HL-60/S4 treated with retinoic acid at 250 ng/mL for 4 days and 3 days (cell line): ENCODE measurements around the gene ASB16.

ENCODE experiments used
- in situ Hi-C: fragments of 300-500 bp; cut with MboI; formaldehyde crosslinking; loops from 2 replicates; pipeline ENCODE4 v1.7.0; 2022; ENCODE audit warnings: low sequenced_read_pairs

Gene ASB16

DNA sequence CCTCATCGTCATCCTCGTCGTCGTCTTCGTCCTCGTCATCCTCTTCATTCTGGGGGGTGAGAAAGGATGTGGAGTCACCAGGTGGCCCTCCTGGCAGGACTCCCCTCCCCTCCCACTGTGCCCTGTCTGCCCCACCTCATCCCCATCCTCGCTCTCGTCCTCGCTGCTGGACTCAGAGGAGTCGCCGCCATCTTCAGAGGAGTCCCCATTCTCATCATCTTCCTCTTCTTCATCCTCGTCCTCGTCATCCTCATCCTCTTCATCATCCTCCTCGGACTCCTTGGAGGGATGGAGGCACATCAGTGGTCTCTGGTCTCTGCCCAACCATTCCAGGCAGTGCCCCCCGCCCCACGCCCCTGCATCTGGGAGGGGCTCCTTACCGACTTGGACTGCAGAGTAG lies 36.8 kb downstream of the ASB16 start:
- in situ Hi-C loops = loop anchor here (25.0 kb wide), 1 partner anchor 305 kb away; the partner anchor contains the start of gene GPATCH8

DNA sequence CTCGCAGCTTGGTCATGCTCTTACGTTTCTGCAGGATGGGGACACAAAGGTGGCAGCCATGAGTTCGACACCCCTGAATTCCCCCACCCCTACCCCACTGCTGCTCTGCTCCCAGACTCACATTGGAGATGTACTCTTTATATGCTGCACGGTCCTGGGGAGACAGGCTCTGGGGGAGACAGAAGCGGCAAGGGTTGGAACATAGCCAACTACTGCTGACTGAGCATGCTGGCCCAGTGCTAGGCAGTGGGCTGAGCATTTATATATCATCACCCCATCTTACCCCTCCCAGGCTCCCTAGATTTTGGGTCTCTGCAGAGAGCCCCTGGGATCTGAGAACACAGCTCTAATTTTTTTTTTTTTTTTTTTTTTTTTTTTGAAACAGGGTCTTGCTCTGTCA lies 37.2 kb downstream of the ASB16 start:
- in situ Hi-C loops = loop anchor here (25.0 kb wide), 1 partner anchor 305 kb away; the partner anchor contains the start of gene GPATCH8

- in situ Hi-C loops = loop anchor here (25.0 kb wide), 1 partner anchor 302 kb away; the partner anchor contains the start of gene GPATCH8
These were observed 39.4 kb downstream of the ASB16 start for GRCh38 chr17:44209786-44210341.

- in situ Hi-C loops = loop anchor here (25.0 kb wide), 1 partner anchor 302 kb away; the partner anchor contains the start of gene GPATCH8
These were observed 40.1 kb downstream of the ASB16 start for GRCh38 chr17:44210342-44211192.

DNA sequence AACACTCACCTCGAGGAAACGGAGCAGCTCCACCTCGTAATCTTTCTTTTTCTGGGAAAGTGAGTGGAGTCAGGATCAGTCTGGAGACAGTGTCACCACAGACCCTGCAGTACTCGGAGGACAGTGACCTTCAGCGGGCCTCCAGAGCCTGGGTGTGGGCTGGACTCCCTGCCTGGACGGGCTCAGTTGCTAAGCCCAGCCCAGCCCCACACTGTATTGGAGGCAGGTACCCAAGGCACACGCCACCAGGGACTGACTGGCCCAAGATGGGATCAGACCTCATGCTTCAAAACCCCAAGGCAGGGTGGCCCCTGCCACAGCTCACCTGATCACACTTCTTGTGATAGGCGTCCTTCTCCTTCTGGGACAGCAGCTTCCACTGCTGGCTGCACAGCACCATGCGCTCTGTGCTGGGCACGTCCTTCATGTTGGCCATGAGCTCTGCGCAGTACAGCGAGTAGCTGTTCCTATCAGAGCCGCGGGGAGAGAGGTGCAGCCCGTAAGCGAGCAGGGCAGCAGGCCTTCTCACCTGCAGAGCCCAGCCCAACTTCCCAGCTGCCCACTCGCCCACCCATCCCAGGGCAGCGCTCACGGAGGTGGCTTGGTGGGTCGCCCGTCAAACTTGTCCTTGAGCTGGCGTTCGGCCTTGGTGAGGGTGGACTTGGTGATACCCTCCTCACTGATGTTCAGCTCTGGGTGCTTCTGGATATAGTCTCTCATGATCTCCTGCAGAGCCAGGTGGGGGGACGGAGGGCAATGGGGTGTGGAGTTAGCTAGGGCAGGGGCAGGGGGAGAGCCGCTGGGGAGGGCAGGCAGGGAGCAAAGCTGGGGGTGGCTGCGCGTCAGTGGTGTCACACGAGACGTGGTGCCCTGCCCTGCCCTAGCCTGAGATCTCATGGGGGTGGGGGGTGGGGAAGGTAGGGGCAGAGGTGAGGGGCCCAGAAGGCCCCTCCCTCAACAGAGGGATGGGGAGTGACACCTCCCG lies 41.1 kb downstream of the ASB16 start:
- in situ Hi-C loops = loop anchor here (25.0 kb wide), 1 partner anchor 301 kb away; the partner anchor contains the start of gene GPATCH8

DNA sequence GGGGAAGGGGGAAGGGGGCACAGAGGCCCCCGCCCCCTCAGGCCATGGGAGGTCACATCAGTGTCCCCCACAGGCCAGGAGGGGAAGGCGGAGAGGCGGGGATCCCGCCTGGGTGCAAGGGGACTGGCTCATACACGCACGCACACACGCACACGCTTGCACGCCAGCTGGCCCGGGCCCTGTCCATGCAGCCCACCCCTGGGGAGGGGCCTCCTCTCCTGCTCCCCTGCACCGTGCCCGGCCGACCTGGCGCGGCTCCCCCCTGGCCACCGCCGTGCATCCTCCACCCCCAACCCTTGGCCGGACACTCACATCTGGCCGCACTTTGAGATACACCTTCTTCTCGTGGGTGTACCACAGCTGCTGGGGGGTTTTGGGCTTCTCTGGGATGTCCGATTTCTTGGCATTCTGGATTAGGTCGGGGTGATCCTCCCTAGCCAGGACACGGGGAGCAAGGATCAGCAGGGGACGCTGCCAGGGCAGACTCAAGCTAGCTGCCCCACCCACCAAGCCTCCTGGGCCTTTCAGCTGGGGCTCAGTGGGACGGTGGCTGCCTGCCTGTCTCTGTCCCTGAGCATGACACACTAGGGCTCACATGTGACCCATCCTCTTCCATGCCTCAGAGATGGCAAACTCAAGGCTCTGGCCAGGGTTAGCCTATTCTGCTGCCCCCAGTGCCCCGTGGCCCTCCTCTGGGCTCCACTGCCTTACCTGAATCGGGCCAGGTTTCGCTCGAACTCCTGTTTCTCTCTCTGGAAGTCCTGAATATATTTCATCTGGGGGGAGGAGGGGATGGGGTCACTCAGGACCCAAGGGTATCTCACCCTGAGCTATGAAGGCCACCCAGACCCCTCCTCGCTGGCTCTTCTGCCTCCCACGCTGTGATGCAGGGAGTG lies 42.3 kb downstream of the ASB16 start:
- in situ Hi-C loops = loop anchor here (25.0 kb wide), 1 partner anchor 300 kb away; the partner anchor contains the start of gene GPATCH8

DNA sequence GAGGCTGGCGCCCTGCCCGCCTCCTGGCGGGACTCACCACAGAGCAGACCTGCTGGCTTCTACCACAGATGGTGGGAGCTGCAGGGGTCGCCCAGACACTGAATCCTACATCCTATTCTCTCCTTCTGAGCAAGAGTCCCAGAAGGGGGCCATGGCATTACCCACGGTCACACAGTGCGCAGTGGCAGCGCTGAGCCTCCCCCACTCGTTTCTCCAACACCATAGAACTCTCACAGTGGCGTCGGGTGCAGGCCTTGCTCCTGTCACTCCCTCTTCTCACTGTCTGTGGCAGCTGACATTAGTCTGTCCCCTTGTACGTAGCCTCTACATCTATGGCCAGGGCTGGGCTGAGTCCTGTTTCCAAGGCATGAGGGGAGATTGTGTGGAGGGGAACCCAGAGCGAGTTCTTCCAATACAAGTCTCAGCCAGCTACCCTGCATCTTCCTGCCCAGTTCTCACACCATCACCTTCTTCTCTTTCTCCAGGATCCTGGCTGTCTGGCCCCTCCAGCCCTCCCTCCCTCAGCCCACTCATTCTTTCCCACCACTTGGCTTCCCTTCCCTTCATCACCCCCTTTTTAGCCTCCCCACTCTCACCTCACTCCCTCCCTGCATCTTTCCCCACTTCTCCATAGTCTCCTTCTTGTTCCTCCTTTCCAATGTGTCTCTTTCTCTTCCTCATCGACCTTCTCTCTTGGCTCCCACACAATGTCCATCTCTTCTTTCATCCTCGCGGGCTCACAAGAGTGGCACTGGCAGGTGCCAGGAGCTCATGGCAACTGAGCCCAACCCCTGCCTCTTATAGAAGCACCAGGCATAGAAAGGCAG lies 43.1 kb downstream of the ASB16 start:
- in situ Hi-C loops = loop anchor here (25.0 kb wide), 1 partner anchor 299 kb away; the partner anchor contains the start of gene GPATCH8

DNA sequence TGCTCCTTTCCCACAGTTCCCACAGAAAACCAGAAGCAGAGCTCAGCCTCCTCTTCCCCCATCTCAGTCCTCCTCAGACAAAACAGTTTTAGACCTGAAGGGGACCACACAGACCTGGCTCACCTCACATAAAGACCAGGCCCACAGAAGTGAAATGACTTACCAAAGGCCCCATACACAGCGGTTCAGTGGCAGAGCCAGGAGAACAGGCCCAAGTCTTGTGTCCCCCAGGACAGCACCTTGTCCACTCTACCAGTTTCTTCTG lies 43.7 kb downstream of the ASB16 start:
- in situ Hi-C loops = loop anchor here (25.0 kb wide), 1 partner anchor 298 kb away; the partner anchor contains the start of gene GPATCH8

DNA sequence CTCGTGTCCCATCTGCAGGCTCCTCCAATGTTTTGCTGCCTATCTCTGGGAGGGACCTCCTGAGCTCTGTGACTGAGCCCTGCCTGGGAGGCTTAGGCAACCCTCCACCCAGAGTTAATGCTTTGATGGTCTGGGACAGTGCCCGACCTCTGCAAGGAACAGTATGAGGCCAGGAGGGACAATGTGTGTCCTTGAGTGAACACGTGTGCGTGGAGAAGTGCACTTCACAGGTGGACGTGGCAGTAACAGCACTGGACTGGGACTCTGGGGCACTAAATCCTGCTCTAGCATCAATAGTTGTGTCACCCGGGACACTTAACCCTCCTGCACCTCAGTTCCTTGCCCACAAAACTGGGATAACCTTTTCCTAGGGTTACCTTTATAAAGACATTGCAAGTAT lies 44.4 kb downstream of the ASB16 start:
- in situ Hi-C loops = loop anchor here (25.0 kb wide), 1 partner anchor 297 kb away; the partner anchor contains the start of gene GPATCH8

- in situ Hi-C loops = loop anchor here (25.0 kb wide), 1 partner anchor 296 kb away; the partner anchor contains the start of gene GPATCH8
These were observed 45.7 kb downstream of the ASB16 start for GRCh38 chr17:44216173-44216572.

GRCh38 chr17:44216694-44217093 lies 46.2 kb downstream of the ASB16 start:
- in situ Hi-C loops = loop anchor here (25.0 kb wide), 1 partner anchor 296 kb away; the partner anchor contains the start of gene GPATCH8

DNA sequence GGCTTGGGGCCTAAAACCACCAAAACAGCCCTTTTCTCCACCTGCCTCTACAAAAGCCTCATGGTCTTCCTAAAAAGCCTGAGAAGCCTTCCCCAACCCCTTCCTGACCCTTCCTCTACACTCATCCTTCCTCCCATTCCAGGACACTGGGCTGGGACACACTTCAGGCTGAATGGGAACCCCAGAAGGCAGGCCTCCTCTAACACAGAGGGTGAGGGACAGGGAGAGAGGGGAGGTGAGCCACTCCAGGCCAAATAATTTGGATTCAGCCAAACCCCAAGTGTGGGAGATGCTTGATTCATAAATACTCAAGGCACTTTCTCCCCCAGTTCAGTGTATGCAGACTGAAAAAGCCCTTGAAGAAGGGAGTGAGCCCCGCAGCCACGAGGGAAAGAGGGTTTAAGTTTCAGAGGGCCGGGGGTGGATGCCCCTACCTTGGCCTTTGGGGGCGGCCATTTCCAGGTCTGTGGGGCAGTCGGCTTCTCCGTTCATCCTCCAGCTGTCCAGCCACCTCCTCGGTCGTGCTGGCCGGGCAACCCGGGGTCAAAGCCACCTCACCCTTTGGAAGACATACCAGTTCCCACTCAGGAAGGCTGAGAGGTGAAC lies 47.3 kb downstream of the ASB16 start:
- in situ Hi-C loops = loop anchor here (25.0 kb wide), 1 partner anchor 294 kb away; the partner anchor contains the start of gene GPATCH8

GRCh38 chr17:44218344-44219107 lies 48.0 kb downstream of the ASB16 start:
- in situ Hi-C loops = loop anchor here (25.0 kb wide), 1 partner anchor 294 kb away; the partner anchor contains the start of gene GPATCH8

- in situ Hi-C loops = loop anchor here (25.0 kb wide), 1 partner anchor 293 kb away; the partner anchor contains the start of gene GPATCH8
These were observed 48.7 kb downstream of the ASB16 start for GRCh38 chr17:44219108-44219615.

- in situ Hi-C loops = loop anchor here (10.0 to 25.0 kb wide), 2 partner anchors 105 to 293 kb away; partner anchors contain the start of genes GPATCH8 and SLC25A39
These were observed 49.2 kb downstream of the ASB16 start, which contains the start of gene UBTF for GRCh38 chr17:44219616-44220212. Gene UBTF, minus strand, starts transcription at chr17:44219675. Its CDS starts 1,446 bp downstream, at chr17:44218229.
